Measurements from ENCODE around the gene WFDC2.

The WFDC2 gene

GRCh38 chr20:45501600-45501999 is 32.0 kb downstream of the WFDC2 start:
- DNase-seq = no peak

- no peak for DNase-seq
These were observed 33.0 kb downstream of the WFDC2 start for GRCh38 chr20:45502561-45502960.

- no peak for DNase-seq
These were observed 33.9 kb downstream of the WFDC2 start for GRCh38 chr20:45503403-45503802.

GRCh38 chr20:45506398-45506797 is 36.8 kb downstream of the WFDC2 start:
- DNase-seq = no peak

- no peak for DNase-seq
These were observed 37.7 kb downstream of the WFDC2 start for GRCh38 chr20:45507011-45507820.

GRCh38 chr20:45508068-45508886 is 38.7 kb downstream of the WFDC2 start:
- DNase-seq = no peak

GRCh38 chr20:45509091-45509490 is 39.5 kb downstream of the WFDC2 start:
- no peak for DNase-seq

- DNase-seq = no peak
These were observed 40.8 kb downstream of the WFDC2 start for GRCh38 chr20:45510242-45510862.

GRCh38 chr20:45515147-45515913 is 45.8 kb downstream of the WFDC2 start, which contains the start of gene SPINT3:
Gene SPINT3 (minus strand): TSS chr20:45515622. CDS start chr20:45515608, 14 bp downstream.
- DNase-seq = no peak

- DNase-seq = no peak
These were observed 48.7 kb downstream of the WFDC2 start for GRCh38 chr20:45518282-45518681.

- no peak for DNase-seq
These were observed 54.3 kb downstream of the WFDC2 start for GRCh38 chr20:45523821-45524220.

- DNase-seq = no peak
These were observed 57.7 kb downstream of the WFDC2 start for GRCh38 chr20:45527294-45527693.
